SK-N-SH treated with all-trans-retinoic acid at 6 μM for 48 hours (cell line): ENCODE measurements around the gene MOV10.
"Not testable (repeated sequence)": the region's sequence is repeated elsewhere in the genome, so short reads cannot be mapped to it uniquely, and the experiment has no call there.

Experiments used
- ATAC-seq: fragments of 200-7000 bp; cut with Tn5 transposase; 3 replicates; pipeline ENCODE4 v1.9.1; 2020; ENCODE audit warnings: mild to moderate bottlenecking, moderate library complexity
- ARNTL ChIP-seq: fragments of 450-650 bp; formaldehyde crosslinking; IDR thresholded peaks from 2 replicates; pipeline ENCODE4 v1.5.0; 2020; ENCODE audit warnings: low read depth, mild to moderate bottlenecking, moderate library complexity, borderline replicate concordance
- BACH2 ChIP-seq: fragments of 250-450 bp; sonication (Bioruptor Pico); IDR thresholded peaks from 2 replicates; pipeline ENCODE4 v1.9.0; 2021; ENCODE audit warnings: mild to moderate bottlenecking, borderline replicate concordance
- CSDC2 ChIP-seq: fragments of 250-450 bp; sonication (Bioruptor Pico); IDR thresholded peaks from 2 replicates; pipeline ENCODE4 v1.5.0; 2020; ENCODE audit warnings: mild to moderate bottlenecking, moderate library complexity
- CSRNP3 ChIP-seq: fragments of 250-450 bp; sonication (Bioruptor Pico); IDR thresholded peaks from 2 replicates; pipeline ENCODE4 v1.5.1; 2021; ENCODE audit warnings: mild to moderate bottlenecking, moderate library complexity
- GLIS3 ChIP-seq: fragments of 250-450 bp; sonication (Bioruptor Pico); IDR thresholded peaks from 2 replicates; pipeline ENCODE4 v1.5.0; 2020; ENCODE audit warnings: mild to moderate bottlenecking, moderate library complexity
- ISL1 ChIP-seq: fragments of 250-450 bp; sonication (Bioruptor Pico); IDR thresholded peaks from 2 replicates; pipeline ENCODE4 v2.1.2; 2022; ENCODE audit warnings: mild to moderate bottlenecking, moderate library complexity
- OSR1 ChIP-seq: fragments of 250-450 bp; sonication (Bioruptor Pico); IDR thresholded peaks from 2 replicates; pipeline ENCODE4 v1.8.0; 2022; ENCODE audit warnings: moderate library complexity, mild to moderate bottlenecking, inconsistent platforms
- PATZ1 ChIP-seq: fragments of 250-450 bp; sonication (Bioruptor Pico); IDR thresholded peaks from 2 replicates; pipeline ENCODE4 v1.8.0; 2020; ENCODE audit warnings: mild to moderate bottlenecking, moderate library complexity, borderline replicate concordance
- POU6F1 ChIP-seq: fragments of 250-450 bp; sonication (Bioruptor Pico); IDR thresholded peaks from 2 replicates; pipeline ENCODE4 v1.8.0; 2021; ENCODE audit warnings: low read depth, mild to moderate bottlenecking, moderate library complexity, borderline replicate concordance
- PPARA ChIP-seq: fragments of 250-450 bp; sonication (Bioruptor Pico); IDR thresholded peaks from 2 replicates; pipeline ENCODE4 v1.5.0; 2020; ENCODE audit warnings: mild to moderate bottlenecking, borderline replicate concordance
- RARB ChIP-seq: fragments of 250-450 bp; sonication (Bioruptor Pico); IDR thresholded peaks from 2 replicates; pipeline ENCODE4 v1.8.0; 2021; ENCODE audit warnings: mild to moderate bottlenecking, moderate library complexity
- TCF4 ChIP-seq: fragments of 250-450 bp; sonication (Bioruptor Pico); IDR thresholded peaks from 2 replicates; pipeline ENCODE4 v1.8.0; 2021; ENCODE audit warnings: mild to moderate bottlenecking, moderate library complexity, borderline replicate concordance
- TOX ChIP-seq: fragments of 250-450 bp; sonication (Bioruptor Pico); IDR thresholded peaks from 2 replicates; pipeline ENCODE4 v1.8.0; 2021; ENCODE audit warnings: mild to moderate bottlenecking, moderate library complexity, borderline replicate concordance
- TSHZ2 ChIP-seq: fragments of 250-450 bp; sonication (Bioruptor Pico); IDR thresholded peaks from 2 replicates; pipeline ENCODE4 v1.5.0; 2020; ENCODE audit warnings: mild to moderate bottlenecking, moderate library complexity
- ZC3H10 ChIP-seq: fragments of 250-450 bp; sonication (Bioruptor Pico); IDR thresholded peaks from 2 replicates; pipeline ENCODE4 v1.5.1; 2021; ENCODE audit warnings: mild to moderate bottlenecking, moderate library complexity
- ZFP3 ChIP-seq: fragments of 250-450 bp; sonication (Bioruptor Pico); IDR thresholded peaks from 2 replicates; pipeline ENCODE4 v1.5.0; 2020; ENCODE audit warnings: mild to moderate bottlenecking, moderate library complexity
- ZFP30 ChIP-seq: fragments of 450-650 bp; formaldehyde crosslinking; IDR thresholded peaks from 2 replicates; pipeline ENCODE4 v1.5.0; 2022; ENCODE audit warnings: mild to moderate bottlenecking, moderate library complexity
- ZNF565 ChIP-seq: fragments of 450-650 bp; formaldehyde crosslinking; conservative IDR thresholded peaks from 2 replicates; pipeline ENCODE4 v1.5.0; 2020; ENCODE audit warnings: low read depth, mild to moderate bottlenecking, moderate library complexity
- ZNF70 ChIP-seq: fragments of 450-650 bp; formaldehyde crosslinking; IDR thresholded peaks from 2 replicates; pipeline ENCODE4 v1.5.0; 2020; ENCODE audit warnings: mild to moderate bottlenecking, moderate library complexity
- ZNF8 ChIP-seq: fragments of 450-650 bp; formaldehyde crosslinking; IDR thresholded peaks from 2 replicates; pipeline ENCODE4 v1.5.0; 2020; ENCODE audit warnings: mild to moderate bottlenecking, moderate library complexity

MOV10 gene

GRCh38 chr1:112720800-112721199, 46.3 kb downstream of the MOV10 start:
- ATAC-seq: no peak
- no peak for TF ChIP-seq BACH2 (CRISPR knock-in tag)
- no peak for TF ChIP-seq ZNF8
- TF ChIP-seq TSHZ2 (CRISPR knock-in tag): no peak
- TF ChIP-seq CSRNP3: no peak
- TF ChIP-seq ZNF565 (CRISPR knock-in tag): no peak
- TF ChIP-seq ISL1 (CRISPR knock-in tag): no peak
- TF ChIP-seq ZC3H10 (CRISPR knock-in tag): no peak
- no peak for TF ChIP-seq PPARA
- no peak for TF ChIP-seq TCF4 (CRISPR knock-in tag)
- no peak for TF ChIP-seq ZNF70 (CRISPR knock-in tag)
- no peak for TF ChIP-seq CSDC2 (CRISPR knock-in tag)

GRCh38 chr1:112721294-112721693, 46.8 kb downstream of the MOV10 start:
- ATAC-seq: not testable (repeated sequence)

- TF ChIP-seq ARNTL (CRISPR knock-in tag) (no peak), CSDC2 (CRISPR knock-in tag) (no peak), ZFP30 (CRISPR knock-in tag) (no peak), ZNF8 (no peak), GLIS3 (CRISPR knock-in tag) (no peak), PPARA (no peak), TSHZ2 (CRISPR knock-in tag) (no peak), RARB (no peak), ZFP3 (CRISPR knock-in tag) (no peak), ZNF565 (CRISPR knock-in tag) (no peak), BACH2 (CRISPR knock-in tag) (no peak), POU6F1 (CRISPR knock-in tag) (no peak), TOX (CRISPR knock-in tag) (no peak), CSRNP3 (no peak), PATZ1 (no peak), OSR1 (CRISPR knock-in tag) (no peak), TCF4 (CRISPR knock-in tag) (no peak), ISL1 (CRISPR knock-in tag) (no peak)
- ATAC-seq: no peak
Measured at GRCh38 chr1:112721966-112722524, 47.6 kb downstream of the MOV10 start.
